ENCODE data around the gene BMPR1B. TPM values are rescaled to one million over a fixed set of nuclear protein-coding genes. Genes with fewer than 3 reads are reported as not detected.

Gene BMPR1B
- polyA plus RNA-seq, 2 of the 4 experiments (the other 2 are of a cell fraction) = 6.4 to 21.2 TPM

GRCh38 chr4:94757192-94758140 lies at the start of gene BMPR1B (continued):
- TF ChIP-seq POLR2A (IDR thresholded peaks at IDR 0.05; ENCODE audit: low read length) (peak; percentile 37), SMC3 (IDR thresholded peaks at IDR 0.05) (peak; percentile 27; the same call in 1 of the 3 replicates), RAD21 (conservative IDR thresholded peaks at IDR 0.05 in 1 of 2, IDR thresholded peaks at IDR 0.05 in 1 of 2) (peak; percentile 7 to 24; a peak in 1 of 5 replicates), EP300 (IDR thresholded peaks at IDR 0.05) (no peak), JUN (IDR thresholded peaks at IDR 0.05) (0 out of 5 replicates have a peak, but pooled peaks of 1 of the 2 experiments have one; percentile 31)

GRCh38 chr4:94711635-94712034 lies 46.1 kb upstream of the BMPR1B start:
- no peak for ATAC-seq
- H3K4me3 ChIP-seq = no peak overlapping the region
- DNase-seq (ENCODE audit: low read depth in 1 of 2, low spot score in 1 of 2) = no peak
- ChIA-PET POLR2A (no interaction called here), CTCF (no interaction called here)
- TF ChIP-seq ZNF302 (CRISPR knock-in tag; IDR thresholded peaks at IDR 0.05) (no peak), MAX (IDR thresholded peaks at IDR 0.05) (no peak)
- no peaks in the 10 kb centered on the region for H3K9me3 ChIP-seq
- H3K4me1 ChIP-seq = no peaks in the 10 kb centered on the region
- no peak overlapping the region for H3K4me2 ChIP-seq
- WGBS (ENCODE audit: missing lambda C conversion rate) = 88% methylated on average over 5 of the region's 5 CpGs
- FAIRE-seq = no peak
- H3K27ac ChIP-seq = no peak overlapping the region

GRCh38 chr4:94714365-94715160 lies 43.2 kb upstream of the BMPR1B start:
- Histone ChIP-seq H3K4me2 (no peak overlapping the region), H3K4me1 (no peaks in the 10 kb centered on the region), H3K4me3 (no peak overlapping the region), H3K27ac (no peak overlapping the region), H3K9me3 (no peaks in the 10 kb centered on the region)
- 85% methylated on average over 5 of the region's 5 CpGs for WGBS (ENCODE audit: missing lambda C conversion rate)
- DNase-seq (ENCODE audit: low read depth in 1 of 2, low spot score in 1 of 2) (no peak), ATAC-seq (no peak), FAIRE-seq (no peak)
- TF ChIP-seq BHLHE40 (IDR thresholded peaks at IDR 0.05; ENCODE audit: low read depth, low read length) (no peak), EHMT2 (IDR thresholded peaks at IDR 0.05; ENCODE audit: low read depth) (no peak), KDM1A (IDR thresholded peaks at IDR 0.05; ENCODE audit: low read depth) (no peak), CEBPB (IDR thresholded peaks at IDR 0.05) (no peak), FOSB (CRISPR knock-in tag; IDR thresholded peaks at IDR 0.05) (no peak), HDAC2 (IDR thresholded peaks at IDR 0.05) (no peak), NFE2L2 (conservative IDR thresholded peaks at IDR 0.05; ENCODE audit: low read length) (no peak), SMC3 (IDR thresholded peaks at IDR 0.05) (no peak), MAFK (IDR thresholded peaks at IDR 0.05; ENCODE audit: partially characterized antibody) (no peak), POLR2AphosphoS2 (conservative IDR thresholded peaks at IDR 0.05; ENCODE audit: low read length) (no peak), ATOH8 (CRISPR knock-in tag; IDR thresholded peaks at IDR 0.05; ENCODE audit: low read depth) (no peak), NR3C1 (IDR thresholded peaks at IDR 0.05) (no peak), ZNF302 (CRISPR knock-in tag; IDR thresholded peaks at IDR 0.05) (no peak), TFCP2L1 (CRISPR knock-in tag; IDR thresholded peaks at IDR 0.05) (no peak), MAX (IDR thresholded peaks at IDR 0.05) (no peak), HES2 (IDR thresholded peaks at IDR 0.05) (no peak), HOXA7 (CRISPR knock-in tag; IDR thresholded peaks at IDR 0.05) (no peak), PHF8 (IDR thresholded peaks at IDR 0.05; ENCODE audit: borderline replicate concordance, low read depth) (no peak), ZC3H11A (IDR thresholded peaks at IDR 0.05) (no peak)
- ChIA-PET CTCF (interaction anchor here (1.0 kb wide), 1 partner anchor 11 kb away, joined by 3 read pairs; no protein-coding TSS in a partner anchor), POLR2A (no interaction called here)
